ENCODE data around the gene SYTL2.
A peak's percentile ranks its signal among the peaks of the same experiment; 100 is the strongest.

The SYTL2 gene

GRCh38 chr11:85726381-85726780 lies 84.6 kb downstream of the SYTL2 start:
- no peak for DNase-seq (ENCODE audit: low read depth, low spot score)

- DNase-seq (ENCODE audit: low read depth, low spot score), result no peak
These were observed 85.3 kb downstream of the SYTL2 start for GRCh38 chr11:85725510-85726258.

GRCh38 chr11:85724748-85725465 lies 86.0 kb downstream of the SYTL2 start:
- no peak for DNase-seq (ENCODE audit: low read depth, low spot score)

- no peak for DNase-seq (ENCODE audit: low read depth, low spot score)
These were observed 87.9 kb downstream of the SYTL2 start for GRCh38 chr11:85723088-85723487.

GRCh38 chr11:85721191-85721590 lies 89.8 kb downstream of the SYTL2 start:
- no peak for DNase-seq (ENCODE audit: low read depth, low spot score)

- peak; percentile 59 for DNase-seq (ENCODE audit: low read depth, low spot score)
These were observed 91.7 kb downstream of the SYTL2 start for GRCh38 chr11:85718991-85719807.

GRCh38 chr11:85718126-85718943 lies 92.6 kb downstream of the SYTL2 start:
- no peak for DNase-seq (ENCODE audit: low read depth, low spot score)

GRCh38 chr11:85717429-85717828 lies 93.5 kb downstream of the SYTL2 start:
- no peak for DNase-seq (ENCODE audit: low read depth, low spot score)

GRCh38 chr11:85712953-85713352 lies 98.0 kb downstream of the SYTL2 start:
- no peak for DNase-seq (ENCODE audit: low read depth, low spot score)

- no peak for DNase-seq (ENCODE audit: low read depth, low spot score)
These were observed 100.0 kb downstream of the SYTL2 start for GRCh38 chr11:85710917-85711316.

GRCh38 chr11:85709941-85710702 lies 100.8 kb downstream of the SYTL2 start:
- no peak for DNase-seq (ENCODE audit: low read depth, low spot score)

GRCh38 chr11:85705800-85706199 lies 105.1 kb downstream of the SYTL2 start:
- no peak for DNase-seq (ENCODE audit: low read depth, low spot score)

GRCh38 chr11:85704967-85705366 lies 106.0 kb downstream of the SYTL2 start:
- no peak for DNase-seq (ENCODE audit: low read depth, low spot score)

- no peak for DNase-seq (ENCODE audit: low read depth, low spot score)
These were observed 110.8 kb downstream of the SYTL2 start for GRCh38 chr11:85699957-85700741.

GRCh38 chr11:85698195-85698594 lies 112.7 kb downstream of the SYTL2 start:
- no peak for DNase-seq (ENCODE audit: low read depth, low spot score)

- no peak for DNase-seq (ENCODE audit: low read depth, low spot score)
These were observed 113.2 kb downstream of the SYTL2 start for GRCh38 chr11:85697747-85698146.

GRCh38 chr11:85695546-85695945 lies 115.4 kb downstream of the SYTL2 start:
- DNase-seq (ENCODE audit: low read depth, low spot score), result no peak

- DNase-seq (ENCODE audit: low read depth, low spot score), result no peak
These were observed 116.5 kb downstream of the SYTL2 start for GRCh38 chr11:85694385-85694980.

GRCh38 chr11:85685820-85686459 lies 125.0 kb downstream of the SYTL2 start, which contains the start of gene CCDC89:
CCDC89 (minus strand) TSS chr11:85686195; CDS start chr11:85686130, 65 bp downstream.
- DNase-seq (ENCODE audit: low read depth, low spot score), result no peak
